Gastroesophageal sphincter (tissue), 4 donors: Measurements from ENCODE around the gene EWSR1. TPM values are rescaled to one million over a fixed set of nuclear protein-coding genes. Genes with fewer than 3 reads are reported as not detected.

Experiments
- ATAC-seq: fragments of 150-250 bp; one replicate; pipeline ENCODE4 v1.9.1; 2016; ENCODE audit warnings: mild to moderate bottlenecking, moderate library complexity
- H3K27ac ChIP-seq, 4 donors: fragments of 200-600 bp; sonication (generic) in 3 of 4; 1 replicate in 3 of 4; 2 replicates in 1 of 4; pipeline ENCODE4 v1.5.1; 2016 to 2019
- H3K27me3 ChIP-seq: fragments of 200-600 bp; sonication (generic); one replicate; pipeline ENCODE4 v1.5.1; 2019
- H3K36me3 ChIP-seq, 2 donors: fragments of 200-600 bp; sonication (generic); one replicate each; pipeline ENCODE4 v1.5.1; 2019; ENCODE audit warnings: control low read depth in 1 of 2
- H3K4me1 ChIP-seq, 3 donors: fragments of 200-600 bp; sonication (generic); 1 replicate in 2 of 3; 2 replicates in 1 of 3; pipeline ENCODE4 v1.5.1; 2016 to 2019; ENCODE audit warnings: control low read depth in 2 of 3
- H3K4me3 ChIP-seq, 2 donors: fragments of 200-600 bp; sonication (generic); one replicate each; pipeline ENCODE4 v1.5.1; 2019; ENCODE audit warnings: mild to moderate bottlenecking in 1 of 2, moderate library complexity in 1 of 2
- H3K9me3 ChIP-seq, 3 donors: fragments of 200-600 bp; sonication (generic); one replicate each; pipeline ENCODE4 v1.5.1; 2017 to 2019; ENCODE audit warnings: control low read depth in 2 of 3
- CTCF ChIP-seq, 4 experiments: fragments of 200-600 bp in 2 of 4; fragments of 450-650 bp in 2 of 4; sonication (generic) in 1 of 4; IDR thresholded peaks; one replicate each; pipeline ENCODE4 v1.5.1; 2017 to 2019; ENCODE audit warnings: antibody characterized with exemption in 4 of 4, mild to moderate bottlenecking in 2 of 4, moderate library complexity in 2 of 4
- EP300 ChIP-seq: sonication (generic); formaldehyde crosslinking; IDR thresholded peaks from one replicate; pipeline ENCODE4 v1.6.1; 2017; ENCODE audit warnings: antibody characterized with exemption, mild to moderate bottlenecking
- POLR2A ChIP-seq, 2 donors: fragments of 450-650 bp; IDR thresholded peaks; one replicate each; pipeline ENCODE4 v1.6.1; 2017; ENCODE audit warnings: antibody characterized with exemption in 2 of 2, mild to moderate bottlenecking in 2 of 2, moderate library complexity in 1 of 2
- POLR2AphosphoS5 ChIP-seq: sonication (generic); formaldehyde crosslinking; IDR thresholded peaks from one replicate; pipeline ENCODE4 v1.6.1; 2017; ENCODE audit warnings: antibody characterized with exemption
- WGBS, 2 donors: methylation state at CpG; one replicate each; pipeline ENCODE4 v1.1.5; 2018; ENCODE audit warnings: low coverage in 1 of 2; 5-methylcytosine and 5-hydroxymethylcytosine counted together
- total RNA-seq, 4 donors: library from RNA; depleted of rRNA; stranded (reverse); fragments of >200 nt; gene quantifications; one replicate each; pipeline ENCODE4 v1.1.0, GENCODE V29; 2016

The EWSR1 gene
- total RNA-seq, 4 donors from 2014 or later = 169 to 209 (median 204) TPM

- H3K27me3 ChIP-seq = no peaks in the 10 kb centered on the region
- peaks cover 0 to 15% (median 0%) of the 10 kb centered on the region in 3 donors for H3K4me1 ChIP-seq
- H3K27ac ChIP-seq = no peak overlapping the region
- H3K9me3 ChIP-seq = no peaks in the 10 kb centered on the region
- H3K4me3 ChIP-seq = no peak overlapping the region
- H3K36me3 ChIP-seq = peaks cover 0 to 99% of the 10 kb centered on the region in 2 donors
- WGBS, 2 donors = 76% methylated on average over 3 of the region's 8 CpGs; no CpG with 5 or more reads in 1 of the 2 donors
- ATAC-seq = no peak
- TF ChIP-seq CTCF (IDR thresholded peaks at IDR 0.05) = no peak
- TF ChIP-seq POLR2A (IDR thresholded peaks at IDR 0.05) = no peak
- no peak for TF ChIP-seq POLR2AphosphoS5
- no peak for TF ChIP-seq EP300
These were observed 63.1 kb downstream of the EWSR1 start for GRCh38 chr22:29331213-29331612.

GRCh38 chr22:29331658-29332300, 63.7 kb downstream of the EWSR1 start:
- TF ChIP-seq POLR2AphosphoS5 = no peak
- TF ChIP-seq CTCF (IDR thresholded peaks at IDR 0.05) = no peak
- no peak for TF ChIP-seq POLR2A (IDR thresholded peaks at IDR 0.05)
- no peak for TF ChIP-seq EP300
- 40% methylated on average over 1 of the region's 14 CpGs; no CpG with 5 or more reads in 1 of the 2 donors for WGBS, 2 donors
- Histone ChIP-seq H3K27ac (no peak overlapping the region), H3K4me1 (peaks cover 0 to 12% (median 0%) of the 10 kb centered on the region in 3 donors), H3K9me3 (no peaks in the 10 kb centered on the region), H3K4me3 (no peak overlapping the region), H3K36me3 (peaks cover 0 to 100% of the 10 kb centered on the region in 2 donors), H3K27me3 (no peaks in the 10 kb centered on the region)
- ATAC-seq = no peak

GRCh38 chr22:29332886-29333496, 64.9 kb downstream of the EWSR1 start:
- ATAC-seq = no peak
- TF ChIP-seq EP300 = no peak
- TF ChIP-seq POLR2A (IDR thresholded peaks at IDR 0.05) = no peak
- no peak for TF ChIP-seq POLR2AphosphoS5
- TF ChIP-seq CTCF (IDR thresholded peaks at IDR 0.05) = no peak
- WGBS, 2 donors = 75% methylated on average over 2 of the region's 8 CpGs; no CpG with 5 or more reads in 1 of the 2 donors
- Histone ChIP-seq H3K27ac (no peak overlapping the region), H3K4me1 (peaks cover 0 to 12% (median 0%) of the 10 kb centered on the region in 3 donors), H3K27me3 (no peaks in the 10 kb centered on the region), H3K36me3 (peaks cover 0 to 100% of the 10 kb centered on the region in 2 donors), H3K4me3 (no peak overlapping the region), H3K9me3 (no peaks in the 10 kb centered on the region)

- WGBS, 2 donors = 85% methylated on average over 6 of the region's 7 CpGs; no CpG with 5 or more reads in 1 of the 2 donors
- no peaks in the 10 kb centered on the region for H3K27me3 ChIP-seq
- peaks cover 0 to 100% of the 10 kb centered on the region in 2 donors for H3K36me3 ChIP-seq
These were observed 66.1 kb downstream of the EWSR1 start for GRCh38 chr22:29334148-29334547.

More at GRCh38 chr22:29334148-29334547, 66.1 kb downstream of the EWSR1 start:
- no peak for ATAC-seq
- no peak overlapping the region for H3K4me3 ChIP-seq
- H3K27ac ChIP-seq = no peak overlapping the region
- TF ChIP-seq CTCF (IDR thresholded peaks at IDR 0.05) = no peak
- no peak for TF ChIP-seq POLR2AphosphoS5
- no peak for TF ChIP-seq EP300
- no peak for TF ChIP-seq POLR2A (IDR thresholded peaks at IDR 0.05)
- H3K9me3 ChIP-seq = no peaks in the 10 kb centered on the region
- H3K4me1 ChIP-seq = peaks cover 0 to 12% (median 0%) of the 10 kb centered on the region in 3 donors
